Measurements from ENCODE around the gene RYR3. TPM values are rescaled to one million over a fixed set of nuclear protein-coding genes. Genes with fewer than 3 reads are reported as not detected.

The RYR3 gene
- total RNA-seq, 4 donors from 2014 or later = 1.5 to 7.3 (median 1.9) TPM

DNA sequence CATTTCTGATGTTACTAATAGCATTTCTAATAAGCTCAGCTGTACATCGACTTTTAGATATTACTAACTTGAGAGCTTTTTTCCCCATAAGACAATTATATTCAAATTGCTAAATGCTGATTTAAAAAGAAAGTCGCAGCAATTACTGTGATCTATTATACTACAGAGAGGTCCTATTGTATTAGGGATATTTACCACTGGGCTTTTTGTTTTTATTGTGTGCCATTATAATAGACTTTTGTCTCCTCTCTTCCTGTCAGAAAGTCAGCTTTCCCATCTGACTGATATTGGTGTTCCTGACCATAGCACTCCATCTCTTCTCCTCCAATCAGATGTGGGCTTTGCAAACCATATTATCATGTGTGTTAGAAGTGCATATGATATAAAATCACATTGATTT, 27.2 kb upstream of the RYR3 start:
- TF ChIP-seq, protein P1, sequence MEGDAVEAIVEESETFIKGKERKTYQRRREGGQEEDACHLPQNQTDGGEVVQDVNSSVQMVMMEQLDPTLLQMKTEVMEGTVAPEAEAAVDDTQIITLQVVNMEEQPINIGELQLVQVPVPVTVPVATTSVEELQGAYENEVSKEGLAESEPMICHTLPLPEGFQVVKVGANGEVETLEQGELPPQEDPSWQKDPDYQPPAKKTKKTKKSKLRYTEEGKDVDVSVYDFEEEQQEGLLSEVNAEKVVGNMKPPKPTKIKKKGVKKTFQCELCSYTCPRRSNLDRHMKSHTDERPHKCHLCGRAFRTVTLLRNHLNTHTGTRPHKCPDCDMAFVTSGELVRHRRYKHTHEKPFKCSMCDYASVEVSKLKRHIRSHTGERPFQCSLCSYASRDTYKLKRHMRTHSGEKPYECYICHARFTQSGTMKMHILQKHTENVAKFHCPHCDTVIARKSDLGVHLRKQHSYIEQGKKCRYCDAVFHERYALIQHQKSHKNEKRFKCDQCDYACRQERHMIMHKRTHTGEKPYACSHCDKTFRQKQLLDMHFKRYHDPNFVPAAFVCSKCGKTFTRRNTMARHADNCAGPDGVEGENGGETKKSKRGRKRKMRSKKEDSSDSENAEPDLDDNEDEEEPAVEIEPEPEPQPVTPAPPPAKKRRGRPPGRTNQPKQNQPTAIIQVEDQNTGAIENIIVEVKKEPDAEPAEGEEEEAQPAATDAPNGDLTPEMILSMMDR (IDR thresholded peaks at IDR 0.05; ENCODE audit: low read depth) = no peak

DNA sequence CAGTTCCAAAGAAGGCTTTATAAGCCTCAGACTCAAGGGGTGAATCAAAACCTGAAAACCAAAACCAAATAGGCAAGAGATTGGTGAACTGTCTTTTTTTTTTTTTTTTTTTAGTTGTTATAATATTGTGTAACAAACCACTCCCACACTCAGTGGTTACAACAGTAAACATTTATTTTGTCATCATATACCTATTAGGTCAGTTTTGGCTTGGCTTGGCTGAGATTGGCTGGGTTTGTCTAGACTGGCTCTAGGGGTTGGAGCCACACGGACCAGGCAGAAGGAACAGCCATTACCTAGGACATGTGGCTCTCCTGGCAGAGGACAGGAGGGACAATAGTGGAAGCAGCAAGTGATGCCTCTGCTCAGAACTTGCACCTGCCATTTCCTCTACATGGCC, 26.4 kb upstream of the RYR3 start:
- TF ChIP-seq, protein P1 (IDR thresholded peaks at IDR 0.05; ENCODE audit: low read depth) = no peak

DNA sequence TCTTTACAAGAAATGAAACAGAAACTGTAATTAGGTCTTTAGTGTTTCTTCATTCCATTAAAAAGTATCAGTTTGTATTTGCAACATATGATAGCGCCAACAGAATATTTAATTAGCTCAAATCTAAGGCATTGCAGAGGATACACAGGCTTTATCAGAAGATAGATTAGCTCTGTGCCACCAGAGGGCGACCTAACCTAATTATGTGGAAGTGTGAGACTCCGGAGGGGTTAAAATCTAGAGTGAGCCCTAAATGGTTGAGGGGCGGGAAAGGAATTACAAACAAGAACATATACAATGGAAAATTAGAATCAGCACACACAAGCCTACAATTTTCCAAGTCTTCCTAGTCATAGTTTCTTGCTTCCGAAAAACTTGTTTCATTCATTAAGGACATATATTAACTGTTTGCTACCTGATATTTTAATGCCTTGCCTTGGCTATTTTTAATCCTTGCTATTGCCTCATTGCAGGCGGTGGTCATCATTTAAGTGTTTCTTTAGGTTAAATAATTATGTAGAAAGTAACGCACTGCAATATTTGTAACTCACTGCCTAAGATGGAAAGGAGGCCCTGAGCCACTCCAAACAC, 18.0 kb upstream of the RYR3 start:
- TF ChIP-seq, protein P1 (IDR thresholded peaks at IDR 0.05; ENCODE audit: low read depth) = no peak

DNA sequence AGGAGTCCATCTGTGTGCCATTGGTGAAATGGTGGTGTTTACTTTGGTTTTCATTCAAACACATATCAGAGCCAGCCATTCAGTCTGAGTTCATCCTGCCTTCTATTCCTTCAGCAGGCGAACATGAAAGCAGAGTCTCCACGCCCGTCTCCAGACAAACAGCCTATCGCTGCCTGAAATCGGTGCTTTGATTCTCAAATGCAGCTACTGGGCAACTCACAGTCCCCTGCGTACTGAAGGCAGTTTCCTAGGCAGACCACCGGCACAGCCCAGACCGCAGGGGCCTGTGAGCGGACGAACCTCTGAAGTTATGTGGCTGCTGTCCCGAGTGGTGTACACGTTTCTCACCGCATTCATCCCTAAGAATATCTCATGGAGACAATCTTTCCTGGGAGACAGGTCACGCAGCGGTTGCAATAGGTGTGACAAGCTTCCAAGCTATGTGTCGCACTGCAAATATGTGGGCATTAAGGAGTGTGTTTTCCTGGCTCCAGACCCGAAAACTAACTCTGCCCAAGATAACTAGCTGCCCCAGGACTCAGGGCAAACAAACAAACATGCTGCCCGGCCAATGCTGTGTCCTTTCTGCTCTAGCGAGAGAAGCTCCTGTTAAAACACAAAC, 16.9 kb upstream of the RYR3 start:
- TF ChIP-seq, protein P1 (IDR thresholded peaks at IDR 0.05; ENCODE audit: low read depth) = no peak

DNA sequence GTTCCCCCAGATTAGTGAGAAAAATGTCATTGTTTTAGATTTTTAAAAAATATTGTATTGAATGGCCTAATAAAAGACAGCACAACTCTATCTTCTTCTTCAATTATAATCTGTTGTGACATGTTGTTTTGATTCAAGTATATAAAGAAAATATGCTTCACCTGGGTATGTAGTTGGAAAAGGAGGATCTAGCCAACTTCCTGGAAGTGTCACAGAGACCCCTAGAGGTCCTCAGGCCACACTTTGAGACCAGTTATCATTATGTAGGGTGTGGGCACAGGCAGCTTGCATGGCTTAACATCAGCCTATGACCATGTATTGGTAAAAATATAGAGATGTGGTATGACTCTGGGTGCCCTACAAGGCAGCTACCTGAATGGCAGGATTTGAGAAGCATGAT, 14.7 kb upstream of the RYR3 start:
- TF ChIP-seq, protein P1 (IDR thresholded peaks at IDR 0.05; ENCODE audit: low read depth) = no peak

DNA sequence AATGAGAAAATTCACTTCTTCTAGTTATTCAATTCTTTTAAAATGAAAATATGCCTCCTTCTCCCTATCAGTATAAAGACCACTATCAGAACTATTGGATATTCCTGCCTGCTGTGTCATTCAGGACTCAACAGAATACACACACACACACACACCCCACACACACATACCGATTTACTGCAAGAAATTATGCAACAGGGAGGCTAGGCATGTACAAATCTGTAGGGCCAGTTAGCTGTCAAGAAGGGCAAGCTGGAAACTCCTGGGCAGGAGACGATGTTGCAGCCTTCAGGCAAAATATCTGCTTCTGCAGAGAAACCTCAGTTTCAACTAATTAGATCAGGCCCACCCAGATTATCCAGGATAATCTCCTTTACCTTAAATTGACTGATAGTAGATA, 13.9 kb upstream of the RYR3 start:
- TF ChIP-seq, protein P1 (IDR thresholded peaks at IDR 0.05; ENCODE audit: low read depth) = no peak

DNA sequence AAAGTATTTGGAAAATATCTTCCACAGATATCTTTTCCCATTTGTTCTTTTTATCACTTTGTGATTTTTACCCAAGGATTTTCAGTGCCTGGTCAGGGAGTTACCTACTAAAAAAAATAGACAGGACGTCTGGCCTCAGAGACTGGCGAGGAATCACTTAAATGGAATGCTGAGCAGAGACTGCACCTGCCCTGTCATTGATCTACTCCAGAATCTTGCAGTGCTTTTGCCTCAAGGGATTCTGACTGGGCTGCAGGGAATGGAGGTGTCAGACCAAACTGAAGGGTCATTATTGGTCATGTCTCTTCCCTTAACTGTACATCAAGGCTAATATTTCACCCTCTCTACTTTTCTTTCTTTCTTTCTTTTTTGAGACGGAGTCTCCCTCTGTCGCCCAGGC, 12.1 kb upstream of the RYR3 start:
- TF ChIP-seq, protein P1 (IDR thresholded peaks at IDR 0.05; ENCODE audit: low read depth) = no peak
